Measurements from ENCODE around the gene MARCHF9. TPM values are rescaled to one million over a fixed set of nuclear protein-coding genes. Genes with fewer than 3 reads are reported as not detected.

Gene MARCHF9
- total RNA-seq, 1 donor from 2014 or later: 11.3 TPM

DNA sequence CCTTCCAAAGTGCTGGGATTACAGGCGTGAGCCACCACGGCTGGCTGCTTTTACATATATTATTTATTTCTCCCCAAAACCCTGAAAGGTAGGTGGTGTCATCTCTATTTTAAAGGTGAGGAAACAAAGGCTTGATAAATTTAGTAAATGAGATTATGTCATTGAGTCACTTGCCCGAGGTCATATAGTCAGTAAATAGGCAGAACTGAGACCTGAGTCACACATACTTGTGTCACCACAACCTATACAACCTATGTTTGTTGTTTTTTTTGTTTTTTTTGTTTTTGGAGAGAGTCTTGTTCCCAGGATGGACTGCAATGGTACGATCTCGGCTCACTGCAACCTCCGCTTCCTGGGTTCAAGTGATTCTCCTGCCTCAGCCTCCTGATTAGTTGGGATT, 40.5 kb downstream of the MARCHF9 start:
- no peak for DNase-seq (ENCODE audit: low spot score)

GRCh38 chr12:57796996-57797395, 42.1 kb downstream of the MARCHF9 start:
- no peak for DNase-seq (ENCODE audit: low spot score)

DNA sequence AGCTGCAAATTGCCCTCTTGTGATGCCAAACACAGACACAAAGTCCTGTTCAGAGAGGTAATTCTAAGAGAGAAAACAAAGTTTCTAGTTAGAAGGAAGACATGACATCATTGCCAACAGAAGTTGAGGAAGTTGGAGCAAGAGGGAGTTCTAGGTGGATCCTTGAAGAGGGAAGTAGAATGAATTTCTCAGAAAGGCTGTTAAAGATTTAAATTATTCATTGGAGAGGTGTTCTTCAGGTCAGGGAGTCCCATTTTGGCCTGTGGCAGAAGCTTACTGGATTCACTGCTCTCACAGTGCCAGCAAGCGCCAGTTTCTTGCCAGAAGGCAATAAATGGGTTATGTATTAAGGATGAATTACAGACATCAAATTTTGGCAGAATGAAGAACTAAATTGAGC, 43.0 kb downstream of the MARCHF9 start:
- DNase-seq (ENCODE audit: low spot score): no peak

GRCh38 chr12:57800965-57801364, 46.1 kb downstream of the MARCHF9 start:
- no peak for DNase-seq (ENCODE audit: low spot score)

- no peak for DNase-seq (ENCODE audit: low spot score)
Observed at GRCh38 chr12:57802607-57803006, 47.7 kb downstream of the MARCHF9 start.

DNA sequence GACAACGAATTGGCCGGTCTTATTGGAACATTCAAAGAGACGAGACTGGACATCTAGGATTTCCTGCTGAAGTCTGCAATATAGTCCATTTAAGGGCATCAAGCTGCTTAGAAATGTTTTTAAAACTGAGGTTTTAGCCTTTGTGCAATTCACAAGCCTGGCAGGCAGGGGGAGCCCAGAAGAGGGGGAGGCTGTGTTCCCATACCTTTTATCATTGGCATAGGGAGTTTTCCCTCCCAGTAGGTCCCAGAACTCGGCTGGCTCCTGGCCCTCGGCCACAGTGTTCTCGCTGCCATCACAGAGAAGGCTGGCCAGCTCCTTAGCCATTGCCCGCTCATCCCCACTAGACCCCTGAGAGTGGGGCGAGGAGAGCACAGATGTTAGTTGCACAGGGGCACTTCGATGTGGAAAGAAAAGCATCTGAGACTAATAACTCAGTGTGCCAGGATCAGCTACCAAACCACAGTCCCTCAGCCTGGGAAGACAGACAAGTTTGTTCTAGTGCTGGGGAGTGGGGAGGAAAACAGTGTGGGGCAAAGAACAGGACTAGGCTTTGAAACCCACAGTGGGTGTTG, 48.5 kb downstream of the MARCHF9 start:
- DNase-seq (ENCODE audit: low spot score): no peak

- DNase-seq (ENCODE audit: low spot score): no peak
Observed at GRCh38 chr12:57806677-57807076, 51.8 kb downstream of the MARCHF9 start.

DNA sequence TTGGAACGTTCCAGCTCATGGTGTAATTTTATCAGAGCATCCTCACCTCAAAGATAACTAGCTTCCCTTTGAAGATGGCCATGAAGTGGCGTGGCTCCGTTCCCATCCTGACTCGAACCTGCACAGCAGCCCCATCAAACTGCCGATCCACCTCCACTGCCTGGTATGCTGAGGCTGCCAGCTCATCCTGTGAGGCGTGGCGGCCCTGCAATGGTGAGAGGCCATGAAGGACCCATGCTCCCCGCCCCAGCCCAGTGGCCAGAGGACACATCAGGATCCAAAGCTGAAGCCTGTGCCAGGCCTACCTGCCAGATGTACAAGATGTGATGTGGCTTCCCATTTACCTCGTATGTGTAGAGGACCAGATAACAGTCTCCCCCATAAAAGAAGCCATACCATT, 52.4 kb downstream of the MARCHF9 start:
- no peak for DNase-seq (ENCODE audit: low spot score)

GRCh38 chr12:57808351-57808750, 53.4 kb downstream of the MARCHF9 start:
- DNase-seq (ENCODE audit: low spot score): no peak

DNA sequence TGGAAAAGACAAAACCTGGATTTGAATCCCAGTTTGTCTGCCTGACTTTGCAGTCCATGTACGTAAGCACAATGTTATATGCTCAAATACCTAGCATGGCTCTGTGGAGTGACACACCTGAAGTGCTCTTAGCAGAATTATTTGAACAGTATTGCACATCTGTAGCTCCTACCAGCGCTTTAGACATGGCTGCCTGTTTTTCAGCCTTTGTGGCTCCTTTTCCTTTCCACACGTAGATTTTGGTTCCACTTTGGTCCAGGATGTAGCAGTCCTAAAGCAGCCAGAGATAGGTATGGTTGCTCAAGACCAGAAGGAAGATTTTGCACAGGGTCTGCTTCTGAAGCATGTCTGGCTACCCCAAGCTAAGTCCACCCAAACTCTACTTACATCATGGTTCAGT, 54.5 kb downstream of the MARCHF9 start:
- DNase-seq (ENCODE audit: low spot score): no peak

Small RNA genes lying within 50 kb of the gene (microRNA-seq; reads per million reads assigned to microRNA genes)
- not detected for gene MIR6759 (ENCODE audit: borderline number of aligned reads)

Other genes starting within 250 kb of the MARCHF9 start
- 32.2 TPM for gene DDIT3, start 234.6 kb upstream of the MARCHF9 start, total RNA-seq
- gene MBD6, start 232.3 kb upstream of the MARCHF9 start, total RNA-seq: 66.0 TPM
- gene DCTN2, start 207.9 kb upstream of the MARCHF9 start, total RNA-seq: 106 TPM
- not detected for gene KIF5A, start 205.1 kb upstream of the MARCHF9 start, total RNA-seq
- gene PIP4K2C, start 163.9 kb upstream of the MARCHF9 start, total RNA-seq: 14.3 TPM
- 7.2 TPM for gene DTX3, start 150.3 kb upstream of the MARCHF9 start, total RNA-seq
- gene ARHGEF25, start 143.7 kb upstream of the MARCHF9 start, total RNA-seq: 12.8 TPM
- gene B4GALNT1, start 121.9 kb upstream of the MARCHF9 start, total RNA-seq: 2.7 TPM
- 251 TPM for gene OS9, start 61.0 kb upstream of the MARCHF9 start, total RNA-seq
- gene AGAP2, start 16.4 kb upstream of the MARCHF9 start, total RNA-seq: 2.1 TPM
- 35.0 TPM for gene TSPAN31, start 10.1 kb upstream of the MARCHF9 start, total RNA-seq
- 87.0 TPM for gene CDK4, start 2.8 kb upstream of the MARCHF9 start, total RNA-seq
- 1.8 TPM for gene CYP27B1, start 12.0 kb downstream of the MARCHF9 start, total RNA-seq
- gene METTL1, start 17.0 kb downstream of the MARCHF9 start, total RNA-seq: 32.8 TPM
- gene EEF1AKMT3, start 17.5 kb downstream of the MARCHF9 start, total RNA-seq: 7.2 TPM
- gene TSFM, start 27.7 kb downstream of the MARCHF9 start, total RNA-seq: 32.7 TPM
- 5.7 TPM for gene AVIL, start 63.6 kb downstream of the MARCHF9 start, total RNA-seq
- gene CTDSP2, start 91.6 kb downstream of the MARCHF9 start, total RNA-seq: 156 TPM
- 9.5 TPM for gene ATP23, start 186.5 kb downstream of the MARCHF9 start, total RNA-seq